T-helper 2 cell treated with Interferon-gamma antibody and Interleukin-4, amounts not matched to agents 5 μg/mL and 100 μg/mL, for 36 hours (primary cell): Measurements from ENCODE around the gene CHD2.

ENCODE experiments used
- DNase-seq: peaks from one replicate; pipeline ENCODE4 v3.0.0; 2021; ENCODE audit warnings: low spot score
- H3K27ac Mint-ChIP-seq: one replicate; pipeline ENCODE4 v1.8.0; 2021; ENCODE audit warnings: mild to moderate bottlenecking, mixed read lengths
- H3K27me3 Mint-ChIP-seq: one replicate; pipeline ENCODE4 v1.8.0; 2021; ENCODE audit warnings: low read depth, mixed read lengths
- H3K36me3 Mint-ChIP-seq: one replicate; pipeline ENCODE4 v1.8.0; 2021; ENCODE audit warnings: low read depth, mixed read lengths
- H3K4me1 Mint-ChIP-seq: one replicate; pipeline ENCODE4 v1.8.0; 2021; ENCODE audit warnings: low read depth, mixed read lengths
- H3K4me3 Mint-ChIP-seq: one replicate; pipeline ENCODE4 v1.8.0; 2022; ENCODE audit warnings: mild to moderate bottlenecking, moderate library complexity, mixed read lengths
- H3K9me3 Mint-ChIP-seq: one replicate; pipeline ENCODE4 v1.8.0; 2021; ENCODE audit warnings: mixed read lengths

The CHD2 gene

DNA sequence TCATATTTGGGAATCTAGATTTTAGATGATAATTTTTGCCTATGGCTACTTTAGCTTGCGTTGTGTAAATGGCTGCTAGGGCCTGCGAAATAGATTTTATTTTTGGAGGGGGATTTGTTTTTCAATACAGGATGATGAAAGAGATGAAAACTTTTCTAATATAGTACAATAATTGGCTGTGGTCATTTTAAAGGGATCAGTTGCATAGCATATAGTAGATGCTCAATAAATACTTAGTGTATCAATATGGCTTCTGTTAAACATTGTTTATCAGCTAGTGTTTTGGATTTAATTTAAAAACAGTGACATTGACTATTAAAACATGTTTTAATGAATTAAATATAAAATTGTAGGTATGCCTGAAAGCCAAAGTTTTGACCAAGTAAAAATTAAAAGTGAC is 6.9 kb upstream of the CHD2 start:
- Mint-ChIP-seq H3K27me3 (no peaks in the 10 kb centered on the region), H3K4me1 (peaks cover 65% of the 10 kb centered on the region), H3K4me3 (no peak overlapping the region), H3K27ac (peak overlapping the region; percentile 72), H3K36me3 (peaks cover 80% of the 10 kb centered on the region), H3K9me3 (no peaks in the 10 kb centered on the region)
- DNase-seq = no peak

DNA sequence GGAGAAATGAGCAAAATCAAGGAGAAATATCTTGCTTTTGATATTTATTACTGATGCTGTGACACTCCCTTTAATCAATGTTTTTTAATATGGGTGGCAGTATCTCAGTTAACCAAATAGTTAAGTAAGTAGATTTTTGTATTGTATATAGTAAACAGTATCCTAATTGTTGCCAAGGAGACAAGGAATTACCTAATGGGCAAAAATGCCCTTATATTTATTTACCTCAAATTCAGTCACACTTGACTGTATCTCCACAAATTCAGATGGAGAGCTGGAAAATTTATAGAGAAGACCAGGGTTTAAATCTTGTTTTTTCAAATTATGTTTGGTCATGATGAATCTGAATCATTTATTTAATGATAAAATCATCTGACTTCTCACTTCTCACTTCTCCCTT is 3.6 kb upstream of the CHD2 start:
- peaks cover 51% of the 10 kb centered on the region for H3K4me1 Mint-ChIP-seq
- no peak for DNase-seq
- H3K9me3 Mint-ChIP-seq = peaks cover 7% of the 10 kb centered on the region
- peaks cover 85% of the 10 kb centered on the region for H3K36me3 Mint-ChIP-seq
- no peaks in the 10 kb centered on the region for H3K27me3 Mint-ChIP-seq
- H3K27ac Mint-ChIP-seq = peak overlapping the region; percentile 58
- H3K4me3 Mint-ChIP-seq = peak overlapping the region; percentile 24

GRCh38 chr15:92897620-92898019 is 2.5 kb upstream of the CHD2 start:
- H3K4me1 Mint-ChIP-seq = peaks cover 47% of the 10 kb centered on the region
- H3K27me3 Mint-ChIP-seq = no peaks in the 10 kb centered on the region
- DNase-seq = no peak
- peak overlapping the region; percentile 36 for H3K4me3 Mint-ChIP-seq
- peaks cover 82% of the 10 kb centered on the region for H3K36me3 Mint-ChIP-seq
- peaks cover 7% of the 10 kb centered on the region for H3K9me3 Mint-ChIP-seq
- peak overlapping the region; percentile 58 for H3K27ac Mint-ChIP-seq

GRCh38 chr15:92898988-92899582 is 1.0 kb upstream of the CHD2 start:
- no peak for DNase-seq
- peak overlapping the region; percentile 27 for H3K4me3 Mint-ChIP-seq
- peaks cover 80% of the 10 kb centered on the region for H3K36me3 Mint-ChIP-seq
- H3K27ac Mint-ChIP-seq = peak overlapping the region; percentile 56
- H3K27me3 Mint-ChIP-seq = no peaks in the 10 kb centered on the region
- peaks cover 46% of the 10 kb centered on the region for H3K4me1 Mint-ChIP-seq
- H3K9me3 Mint-ChIP-seq = peaks cover 7% of the 10 kb centered on the region

- Mint-ChIP-seq H3K27ac (peak overlapping the region; percentile 99), H3K4me3 (peak overlapping the region; percentile 97), H3K36me3 (peaks cover 77% of the 10 kb centered on the region), H3K27me3 (no peaks in the 10 kb centered on the region), H3K4me1 (peaks cover 44% of the 10 kb centered on the region), H3K9me3 (peaks cover 7% of the 10 kb centered on the region)
- DNase-seq = no peak
Observed at GRCh38 chr15:92899601-92899947, 550 bp upstream of the CHD2 start.

GRCh38 chr15:92900731-92901071 is 577 bp downstream of the CHD2 start:
- no peak for DNase-seq
- Mint-ChIP-seq H3K9me3 (peaks cover 7% of the 10 kb centered on the region), H3K27ac (peak overlapping the region; percentile 99), H3K27me3 (no peaks in the 10 kb centered on the region), H3K36me3 (peaks cover 76% of the 10 kb centered on the region), H3K4me3 (peak overlapping the region; percentile 97), H3K4me1 (peaks cover 46% of the 10 kb centered on the region)

GRCh38 chr15:92901072-92901761 is 1.1 kb downstream of the CHD2 start:
- DNase-seq = no peak
- Mint-ChIP-seq H3K27ac (peak overlapping the region; percentile 99), H3K27me3 (no peaks in the 10 kb centered on the region), H3K4me3 (peak overlapping the region; percentile 97), H3K9me3 (peaks cover 7% of the 10 kb centered on the region), H3K36me3 (peaks cover 76% of the 10 kb centered on the region), H3K4me1 (peaks cover 49% of the 10 kb centered on the region)

DNA sequence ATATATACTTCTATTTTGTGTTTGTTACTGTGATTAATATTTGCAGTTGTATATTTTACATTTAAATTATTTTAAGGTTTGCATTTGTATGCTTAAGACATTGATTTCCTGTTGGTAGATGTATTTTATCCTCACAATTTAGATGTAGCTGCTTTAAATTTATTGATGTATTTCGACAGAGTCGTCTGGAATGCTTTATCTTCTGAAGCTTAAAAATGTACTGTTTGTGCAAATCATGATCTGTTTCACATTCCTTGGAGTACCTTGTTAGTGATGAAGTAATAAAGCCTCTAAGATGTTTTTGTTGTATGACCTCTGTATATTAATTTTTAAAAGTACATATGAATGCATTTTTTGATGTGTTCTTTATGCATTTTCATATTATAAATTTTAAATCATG is 1.9 kb downstream of the CHD2 start:
- Mint-ChIP-seq H3K27ac (peak overlapping the region; percentile 83), H3K36me3 (peaks cover 68% of the 10 kb centered on the region), H3K4me3 (peak overlapping the region; percentile 97), H3K27me3 (no peaks in the 10 kb centered on the region), H3K9me3 (peaks cover 7% of the 10 kb centered on the region), H3K4me1 (peaks cover 50% of the 10 kb centered on the region)
- DNase-seq = no peak

- Mint-ChIP-seq H3K4me3 (peak overlapping the region; percentile 86), H3K4me1 (peaks cover 51% of the 10 kb centered on the region), H3K9me3 (peaks cover 7% of the 10 kb centered on the region), H3K36me3 (peaks cover 64% of the 10 kb centered on the region), H3K27me3 (no peaks in the 10 kb centered on the region), H3K27ac (peak overlapping the region; percentile 100)
- no peak for DNase-seq
Observed at GRCh38 chr15:92902737-92903593, 2.8 kb downstream of the CHD2 start.

- DNase-seq = no peak
- H3K4me1 Mint-ChIP-seq = peaks cover 58% of the 10 kb centered on the region
- H3K27me3 Mint-ChIP-seq = no peaks in the 10 kb centered on the region
- H3K9me3 Mint-ChIP-seq = peaks cover 7% of the 10 kb centered on the region
- peaks cover 64% of the 10 kb centered on the region for H3K36me3 Mint-ChIP-seq
- peak overlapping the region; percentile 86 for H3K4me3 Mint-ChIP-seq
- H3K27ac Mint-ChIP-seq = peak overlapping the region; percentile 100
Observed at GRCh38 chr15:92903631-92903965, 3.5 kb downstream of the CHD2 start.

DNA sequence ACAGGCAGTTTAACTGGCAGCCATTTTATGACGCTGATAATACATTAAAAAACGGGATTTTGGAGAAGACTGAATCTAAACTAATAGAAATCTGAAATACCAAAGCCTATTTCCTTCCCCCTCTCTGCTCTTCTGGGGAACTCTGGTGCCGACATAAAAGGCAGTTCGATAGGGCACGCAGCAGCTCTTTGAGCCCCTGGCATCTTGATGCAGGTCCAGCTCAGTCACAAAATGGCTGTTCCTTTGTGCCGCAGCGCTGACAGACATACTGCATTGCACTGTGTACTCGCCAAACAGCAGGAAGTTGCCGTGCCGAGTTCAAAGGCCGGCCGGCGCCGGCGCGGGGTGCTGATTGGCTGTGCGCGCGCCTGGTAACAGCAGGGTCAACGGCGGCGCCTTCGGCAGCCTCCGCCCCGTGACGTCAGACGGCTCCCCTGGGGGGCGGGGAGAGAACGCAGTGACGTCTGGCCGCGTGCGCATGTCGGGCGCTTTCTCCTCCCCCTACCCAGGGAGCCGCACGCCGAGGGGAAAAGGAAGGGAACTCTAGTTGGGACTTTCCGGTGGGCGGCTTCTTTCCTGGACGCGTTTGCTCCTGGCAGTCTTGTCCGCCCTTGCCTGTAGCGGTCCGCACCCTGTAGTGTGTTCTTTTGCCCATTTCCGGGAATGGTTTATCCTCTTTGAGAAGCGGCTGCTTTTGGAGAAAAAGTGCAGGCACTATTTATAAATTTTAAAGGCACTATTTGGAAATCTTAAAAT is 4.0 kb downstream of the CHD2 start:
- H3K9me3 Mint-ChIP-seq = peaks cover 4% of the 10 kb centered on the region
- H3K36me3 Mint-ChIP-seq = peaks cover 61% of the 10 kb centered on the region
- peaks cover 56% of the 10 kb centered on the region for H3K4me1 Mint-ChIP-seq
- H3K27me3 Mint-ChIP-seq = no peaks in the 10 kb centered on the region
- peak overlapping the region; percentile 100 for H3K27ac Mint-ChIP-seq
- DNase-seq = peak; percentile 100
- H3K4me3 Mint-ChIP-seq = peak overlapping the region; percentile 86

- H3K27ac Mint-ChIP-seq = peak overlapping the region; percentile 100
- H3K27me3 Mint-ChIP-seq = no peaks in the 10 kb centered on the region
- peak overlapping the region; percentile 86 for H3K4me3 Mint-ChIP-seq
- DNase-seq = no peak
- H3K36me3 Mint-ChIP-seq = peaks cover 62% of the 10 kb centered on the region
- peaks cover 53% of the 10 kb centered on the region for H3K4me1 Mint-ChIP-seq
- H3K9me3 Mint-ChIP-seq = no peaks in the 10 kb centered on the region
Observed at GRCh38 chr15:92904722-92905571, 4.8 kb downstream of the CHD2 start.

DNA sequence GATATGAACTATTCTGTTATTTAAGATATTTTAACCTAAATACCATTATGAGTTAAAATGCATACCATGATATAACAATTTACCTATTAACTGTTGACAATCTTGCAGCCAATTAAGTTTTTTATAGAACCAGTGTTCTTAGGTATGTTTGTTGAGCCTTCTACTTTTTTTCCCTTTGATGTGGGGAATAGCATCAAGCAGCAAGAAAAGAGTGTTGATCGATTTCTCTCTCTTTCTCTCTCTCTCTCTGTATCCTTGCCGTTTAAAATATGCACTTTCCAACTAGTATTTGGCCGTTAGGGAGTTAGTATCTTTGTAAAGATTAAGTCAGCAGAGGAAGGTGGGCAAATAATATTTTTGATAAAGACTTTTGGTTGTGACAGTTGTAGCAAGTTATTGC is 5.9 kb downstream of the CHD2 start:
- Mint-ChIP-seq H3K4me3 (peak overlapping the region; percentile 86), H3K36me3 (peaks cover 58% of the 10 kb centered on the region), H3K4me1 (peaks cover 60% of the 10 kb centered on the region), H3K27ac (peak overlapping the region; percentile 100), H3K27me3 (no peaks in the 10 kb centered on the region), H3K9me3 (no peaks in the 10 kb centered on the region)
- no peak for DNase-seq
